GM19239 (cell line): ENCODE measurements around the gene IFNK.

ENCODE experiments used
- DNase-seq: peaks from one replicate; pipeline ENCODE4 v3.0.0; 2011; ENCODE audit warnings: low spot score; ENCODE audit not compliant: insufficient read length
- FAIRE-seq: peaks from 2 replicates; lab custom pipeline; 2011; peaks lifted over from hg19 to GRCh38; lab: Jason Lieb, UNC

Gene IFNK

DNA sequence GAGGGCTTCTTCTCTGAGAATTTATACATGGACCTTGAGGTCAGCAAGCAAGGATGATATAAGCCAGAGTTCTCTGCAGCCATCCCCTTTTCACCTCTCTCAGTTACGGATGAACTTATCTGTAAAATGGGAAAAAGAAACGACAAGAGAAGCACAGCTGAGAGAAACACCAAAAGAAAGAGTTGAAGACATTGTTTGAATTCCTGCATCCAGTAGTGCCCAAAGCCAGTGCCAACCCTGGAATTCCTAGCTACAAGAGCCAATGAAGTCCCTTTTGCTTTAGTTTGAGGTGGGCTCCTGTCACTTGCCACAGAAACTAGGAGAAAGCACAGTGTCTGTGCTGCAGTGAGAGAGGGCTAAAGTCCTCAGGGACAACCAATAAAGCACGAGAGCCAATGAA, 12.1 kb downstream of the IFNK start:
- DNase-seq = no peak
- no peak for FAIRE-seq

- FAIRE-seq = no peak
- no peak for DNase-seq
Measured at GRCh38 chr9:27537027-27537435, 12.9 kb downstream of the IFNK start.

- DNase-seq (no peak), FAIRE-seq (no peak)
Measured at GRCh38 chr9:27537756-27538155, 13.7 kb downstream of the IFNK start.

- FAIRE-seq = peak; percentile 28
- no peak for DNase-seq
Measured at GRCh38 chr9:27538647-27539046, 14.6 kb downstream of the IFNK start.

- peak; percentile 81 for FAIRE-seq
- no peak for DNase-seq
Measured at GRCh38 chr9:27539479-27540441, 15.7 kb downstream of the IFNK start.

GRCh38 chr9:27540502-27540901, 16.4 kb downstream of the IFNK start:
- DNase-seq (no peak), FAIRE-seq (no peak)

- no peak for FAIRE-seq
- no peak for DNase-seq
Measured at GRCh38 chr9:27541740-27542139, 17.6 kb downstream of the IFNK start.

GRCh38 chr9:27542508-27542907, 18.4 kb downstream of the IFNK start:
- no peak for FAIRE-seq

GRCh38 chr9:27545471-27545870, 21.4 kb downstream of the IFNK start:
- DNase-seq = no peak
- no peak for FAIRE-seq

More at GRCh38 chr9:27542508-27542907, 18.4 kb downstream of the IFNK start:
- no peak for DNase-seq

GRCh38 chr9:27548055-27548741, 24.1 kb downstream of the IFNK start:
- no peak for DNase-seq
- peak; percentile 64 for FAIRE-seq

GRCh38 chr9:27549196-27549755, 25.2 kb downstream of the IFNK start:
- DNase-seq = no peak
- FAIRE-seq = no peak

GRCh38 chr9:27554712-27555111, 30.6 kb downstream of the IFNK start:
- FAIRE-seq = no peak

GRCh38 chr9:27556470-27556869, 32.4 kb downstream of the IFNK start:
- no peak for DNase-seq
- FAIRE-seq = no peak

More at GRCh38 chr9:27554712-27555111, 30.6 kb downstream of the IFNK start:
- DNase-seq = no peak

DNA sequence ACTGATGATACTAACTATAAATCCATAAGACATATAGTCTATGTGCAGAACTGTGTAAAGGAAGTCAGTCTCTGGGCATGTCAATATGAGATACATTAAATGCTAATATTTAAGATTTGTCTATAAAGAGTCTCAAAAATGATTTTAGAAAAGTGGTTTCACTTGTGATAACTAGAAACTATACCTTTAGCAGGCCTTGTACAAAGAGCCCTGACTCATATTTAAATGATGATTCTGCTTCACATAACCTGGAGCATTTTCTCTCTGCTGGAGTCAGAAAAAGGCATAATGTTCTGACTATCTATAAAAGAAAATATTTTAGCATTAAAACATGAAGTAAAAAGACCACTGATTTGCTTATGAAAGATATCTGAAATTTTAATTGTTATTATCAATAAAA, 34.2 kb downstream of the IFNK start:
- FAIRE-seq (no peak), DNase-seq (no peak)

GRCh38 chr9:27560457-27560856, 36.4 kb downstream of the IFNK start:
- FAIRE-seq (no peak), DNase-seq (no peak)

DNA sequence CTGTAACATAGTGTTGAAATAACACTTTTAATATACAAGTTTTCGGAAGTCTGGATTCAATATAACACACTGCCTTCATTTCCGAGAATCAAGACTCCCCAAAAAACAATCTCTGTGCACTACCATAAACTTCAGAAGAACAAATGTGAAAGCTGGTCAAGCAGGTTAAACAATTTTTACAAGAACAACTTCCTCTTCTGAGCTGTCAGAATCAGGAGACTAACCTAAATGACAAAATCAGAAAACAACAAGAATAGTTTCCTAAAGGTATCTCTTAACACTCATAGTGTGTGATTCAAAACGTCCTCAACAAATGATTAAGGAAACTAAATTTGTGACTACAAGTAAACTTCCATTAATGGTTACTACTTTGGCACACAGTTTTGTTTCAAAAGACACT, 37.6 kb downstream of the IFNK start:
- FAIRE-seq (peak; percentile 45), DNase-seq (no peak)

DNA sequence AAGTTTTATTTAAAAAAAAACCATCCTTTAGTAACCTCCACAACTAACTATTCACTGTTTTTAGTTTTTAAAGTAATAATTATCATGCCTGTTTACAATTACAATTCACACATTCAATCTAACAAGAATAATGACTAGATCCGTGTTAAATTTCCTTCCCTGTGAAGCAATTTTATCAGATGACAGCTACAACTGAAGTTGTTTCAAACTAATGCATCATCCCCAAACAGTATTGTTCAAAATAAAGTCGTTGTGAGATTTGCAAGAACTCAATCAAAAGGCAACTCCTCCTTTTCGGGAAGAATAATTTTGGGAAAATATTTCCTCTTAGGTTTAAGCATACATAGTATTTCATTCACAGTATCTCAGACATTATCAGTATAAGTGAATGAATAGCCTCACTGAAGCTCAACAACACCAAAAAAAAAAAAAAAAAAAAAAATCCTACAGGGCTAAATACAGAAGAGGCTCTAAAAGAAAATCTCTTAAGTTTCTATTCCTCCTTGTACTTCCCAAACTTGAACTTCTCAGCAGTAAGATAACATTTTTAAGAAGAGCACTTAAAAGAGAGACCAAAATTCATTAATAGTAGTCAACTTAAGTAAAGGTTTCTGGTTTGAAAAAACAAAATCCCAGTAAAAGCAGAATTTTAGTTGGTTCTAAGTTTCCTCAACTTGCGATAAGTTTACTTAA, 39.8 kb downstream of the IFNK start:
- no peak for FAIRE-seq

GRCh38 chr9:27564670-27565069, 40.6 kb downstream of the IFNK start:
- DNase-seq (no peak), FAIRE-seq (peak; percentile 42)

More for the DNA sequence above, 39.8 kb downstream of the IFNK start:
- DNase-seq = no peak

DNA sequence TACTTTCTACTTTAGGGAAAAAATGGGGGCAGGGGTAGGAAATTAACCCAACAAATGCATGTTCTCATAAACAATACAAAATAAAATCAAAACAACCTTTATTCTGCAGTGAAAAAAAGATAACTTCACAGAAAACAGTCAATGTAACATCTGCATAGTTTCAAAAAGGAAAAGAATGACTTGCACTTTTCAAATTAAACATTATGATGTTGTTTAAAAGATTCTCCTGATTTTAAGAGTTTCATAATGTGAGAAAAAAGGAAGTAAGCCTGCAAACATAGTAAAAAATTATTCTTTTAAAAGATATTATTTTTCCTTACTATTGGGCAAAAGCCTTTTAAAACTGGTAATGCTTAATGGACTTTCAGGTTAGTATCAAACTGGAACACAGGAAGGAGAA, 41.6 kb downstream of the IFNK start:
- DNase-seq = no peak
- FAIRE-seq = no peak

DNA sequence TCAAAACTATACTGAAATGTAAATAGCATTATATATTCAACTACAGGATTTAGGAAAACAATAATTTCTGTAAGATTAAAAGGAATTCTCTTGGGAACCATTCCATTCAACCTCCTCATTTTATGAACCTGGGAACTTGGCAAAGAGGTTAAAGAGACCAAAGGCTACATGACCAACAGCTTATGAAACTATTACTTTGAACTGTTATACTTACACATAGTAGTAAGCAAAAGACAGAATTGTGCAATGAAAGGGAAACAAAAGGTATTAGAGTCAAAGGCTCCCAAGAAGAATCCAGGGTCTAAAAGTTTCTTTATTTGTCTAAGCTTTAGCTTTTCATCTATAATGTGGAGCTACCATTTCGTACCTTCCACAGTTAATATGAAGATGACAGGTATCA, 42.0 kb downstream of the IFNK start:
- DNase-seq = no peak
- FAIRE-seq = no peak
